RWPE2 (cell line): ENCODE results near the gene TCL1A.

Experiments used
- ATAC-seq: fragments of 200-7000 bp; cut with Tn5 transposase; 3 replicates; pipeline ENCODE4 v1.9.1; 2021; ENCODE audit warnings: low read depth
- DNase-seq: peaks from one replicate; pipeline ENCODE4 v3.0.0-alpha.2; 2020; ENCODE audit warnings: low spot score
- H3K27ac ChIP-seq: fragments of 450-650 bp; 2 replicates; pipeline ENCODE4 v1.5.1; 2017; ENCODE audit warnings: mild to moderate bottlenecking; ENCODE audit not compliant: poor library complexity, severe bottlenecking
- H3K27me3 ChIP-seq: fragments of 250-450 bp; sonication (Bioruptor Pico); 2 replicates; pipeline ENCODE4 v1.5.1; 2021; ENCODE audit warnings: mild to moderate bottlenecking, moderate library complexity; ENCODE audit not compliant: insufficient read depth, poor library complexity, severe bottlenecking
- H3K36me3 ChIP-seq: fragments of 250-450 bp; sonication (Bioruptor Pico); 2 replicates; pipeline ENCODE4 v1.5.1; 2020; ENCODE audit warnings: low read depth, mild to moderate bottlenecking, moderate library complexity
- H3K4me1 ChIP-seq: fragments of 250-450 bp; sonication (Bioruptor Pico); 2 replicates; pipeline ENCODE4 v1.5.1; 2021; ENCODE audit warnings: mild to moderate bottlenecking, moderate library complexity; ENCODE audit not compliant: insufficient read depth, poor library complexity, severe bottlenecking
- H3K4me3 ChIP-seq: fragments of 250-450 bp; sonication (Bioruptor Pico); 2 replicates; pipeline ENCODE4 v1.5.1; 2021; ENCODE audit warnings: mild to moderate bottlenecking, moderate library complexity; ENCODE audit not compliant: severe bottlenecking
- H3K9me3 ChIP-seq: fragments of 250-450 bp; sonication (Bioruptor Pico); 2 replicates; pipeline ENCODE4 v1.5.1; 2021; ENCODE audit warnings: mild to moderate bottlenecking, moderate library complexity; ENCODE audit not compliant: severe bottlenecking
- CTCF ChIP-seq: fragments of 450-650 bp; IDR thresholded peaks from one replicate; pipeline ENCODE4 v1.5.1; 2017; ENCODE audit warnings: mild to moderate bottlenecking, moderate library complexity; ENCODE audit not compliant: poor library complexity, severe bottlenecking

Gene TCL1A

GRCh38 chr14:95695913-95696312 lies 18.0 kb downstream of the TCL1A start:
- Histone ChIP-seq H3K36me3 (no peaks in the 10 kb centered on the region), H3K4me3 (no peak overlapping the region), H3K27ac (no peak overlapping the region), H3K9me3 (no peaks in the 10 kb centered on the region), H3K27me3 (peaks cover 5% of the 10 kb centered on the region), H3K4me1 (no peaks in the 10 kb centered on the region)
- no peak for ATAC-seq
- no peak for TF ChIP-seq CTCF
- DNase-seq: no peak

DNA sequence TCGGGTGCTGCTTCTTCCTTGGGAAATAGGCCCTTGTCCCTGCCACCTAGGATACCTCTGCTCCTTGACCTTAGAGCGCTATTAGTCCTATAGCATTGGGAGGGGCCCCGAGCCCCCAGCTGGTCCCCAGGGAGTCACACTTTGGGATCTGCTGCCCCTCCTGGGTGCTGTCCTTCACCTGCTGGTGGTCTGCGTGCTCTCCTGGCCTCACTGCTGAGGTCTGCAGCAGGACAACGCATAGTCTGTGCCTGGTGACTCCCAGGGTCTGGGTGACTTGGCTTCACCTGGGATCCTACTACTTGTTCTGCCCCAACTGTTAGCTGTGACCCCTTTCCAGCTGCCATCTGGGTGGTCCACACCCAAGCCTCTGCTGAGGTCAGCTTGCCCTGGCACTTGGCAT lies 18.9 kb downstream of the TCL1A start:
- no peak for ATAC-seq
- no peaks in the 10 kb centered on the region for H3K36me3 ChIP-seq
- H3K4me1 ChIP-seq: no peaks in the 10 kb centered on the region
- no peaks in the 10 kb centered on the region for H3K9me3 ChIP-seq
- no peak overlapping the region for H3K4me3 ChIP-seq
- peaks cover 7% of the 10 kb centered on the region for H3K27me3 ChIP-seq
- no peak for DNase-seq
- no peak for TF ChIP-seq CTCF
- no peak overlapping the region for H3K27ac ChIP-seq

- no peak overlapping the region for H3K27ac ChIP-seq
- peaks cover 12% of the 10 kb centered on the region for H3K27me3 ChIP-seq
- DNase-seq (no peak), ATAC-seq (no peak)
- H3K9me3 ChIP-seq: no peaks in the 10 kb centered on the region
- no peaks in the 10 kb centered on the region for H3K4me1 ChIP-seq
- TF ChIP-seq CTCF: no peak
- no peak overlapping the region for H3K4me3 ChIP-seq
- no peaks in the 10 kb centered on the region for H3K36me3 ChIP-seq
Measured at GRCh38 chr14:95692109-95692508, 21.8 kb downstream of the TCL1A start.

- no peaks in the 10 kb centered on the region for H3K4me1 ChIP-seq
- no peak overlapping the region for H3K4me3 ChIP-seq
- no peak for DNase-seq
- no peak overlapping the region for H3K27ac ChIP-seq
- no peaks in the 10 kb centered on the region for H3K9me3 ChIP-seq
- peaks cover 12% of the 10 kb centered on the region for H3K27me3 ChIP-seq
- no peak for TF ChIP-seq CTCF
- H3K36me3 ChIP-seq: no peaks in the 10 kb centered on the region
- ATAC-seq: no peak
Measured at GRCh38 chr14:95691591-95691990, 22.3 kb downstream of the TCL1A start.

DNA sequence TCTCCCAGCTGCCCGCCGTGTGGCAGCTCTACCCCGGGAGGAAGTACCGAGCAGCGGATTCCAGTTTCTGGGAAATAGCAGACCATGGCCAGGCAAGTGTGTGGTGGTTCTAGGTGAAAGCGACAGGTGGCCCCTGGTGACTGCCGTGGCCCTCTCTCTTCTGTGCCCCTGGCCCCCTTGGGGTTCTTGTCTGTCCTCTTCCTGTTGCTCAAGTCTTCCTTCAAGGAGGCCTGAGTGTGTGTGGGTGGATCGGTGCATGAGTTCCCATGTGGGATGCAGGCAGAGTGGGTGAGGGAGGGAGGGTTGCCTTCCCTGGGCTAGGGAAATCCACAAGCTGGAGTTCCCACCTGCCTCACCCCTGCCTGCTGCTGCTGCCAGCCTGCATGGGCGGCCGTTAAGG lies 23.1 kb downstream of the TCL1A start:
- ATAC-seq: no peak
- no peak for TF ChIP-seq CTCF
- no peaks in the 10 kb centered on the region for H3K36me3 ChIP-seq
- no peak overlapping the region for H3K27ac ChIP-seq
- no peaks in the 10 kb centered on the region for H3K4me1 ChIP-seq
- H3K9me3 ChIP-seq: no peaks in the 10 kb centered on the region
- no peak for DNase-seq
- H3K4me3 ChIP-seq: no peak overlapping the region
- peaks cover 12% of the 10 kb centered on the region for H3K27me3 ChIP-seq
